ENCODE results near the gene RILPL2. TPM values are rescaled to one million over a fixed set of nuclear protein-coding genes. Genes with fewer than 3 reads are reported as not detected.

Gene RILPL2
- total RNA-seq, 2 experiments from 2014 or later: 3.4 to 6.8 TPM

DNA sequence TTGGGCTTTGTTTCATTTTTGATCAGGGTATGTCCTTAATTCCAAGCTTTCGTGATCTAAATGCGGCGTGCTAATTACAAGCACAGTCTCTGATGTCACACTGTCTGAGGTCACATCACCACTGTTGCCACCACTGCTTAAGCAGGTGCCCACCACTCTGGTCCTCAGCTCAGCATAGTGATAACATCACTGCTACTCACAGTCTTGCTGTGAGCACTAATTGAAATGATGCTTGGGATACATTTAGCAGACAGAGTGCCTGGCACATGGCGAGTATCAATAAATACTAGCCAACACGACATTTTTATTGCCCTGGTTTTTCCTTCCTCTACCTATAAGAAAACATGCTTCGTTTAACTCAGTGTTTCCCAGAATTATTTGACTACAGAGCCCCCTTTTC is 7.9 kb downstream of the RILPL2 start:
- no peaks in the 10 kb centered on the region for H3K9me2 ChIP-seq (ENCODE audit: insufficient read depth, low read length)
- H2AFZ ChIP-seq (ENCODE audit: low read length): no peak overlapping the region
- H3K9me3 ChIP-seq (ENCODE audit: low read length): no peaks in the 10 kb centered on the region
- no peak overlapping the region for H3K4me3 ChIP-seq (ENCODE audit: low read depth, low read length, poor library complexity, severe bottlenecking)
- H3K79me2 ChIP-seq (ENCODE audit: insufficient read depth, low read depth, low read length): peaks cover 41% of the 10 kb centered on the region; the same call in 1 of the 2 replicates
- H3K27ac ChIP-seq (ENCODE audit: low read depth, low read length, poor library complexity, severe bottlenecking): peak overlapping the region; percentile 91
- peak overlapping the region; percentile 4; the same call in 1 of the 2 replicates for H3K4me2 ChIP-seq (ENCODE audit: low read length)
- ChIA-PET CTCF (ENCODE audit: unreplicated experiment) (no interaction called here), POLR2A (interaction anchor here (0.8 to 2.4 kb wide), 3 partner anchors 18 to 196 kb away, joined by 3 to 11 read pairs (median 3); no protein-coding TSS in a partner anchor)
- DNase-seq (ENCODE audit: low spot score): no peak
- intact Hi-C loops (cut with micrococcal nuclease; ENCODE audit: unreplicated experiment): no loop called here
- BruUV-seq (replicated peaks): no TSS peak
- H4K20me1 ChIP-seq (ENCODE audit: insufficient read depth, low read length): no peaks in the 10 kb centered on the region
- peaks cover 56% of the 10 kb centered on the region for H3K4me1 ChIP-seq (ENCODE audit: insufficient read depth, low read length, poor library complexity, severe bottlenecking)
- TF ChIP-seq, protein P1, sequence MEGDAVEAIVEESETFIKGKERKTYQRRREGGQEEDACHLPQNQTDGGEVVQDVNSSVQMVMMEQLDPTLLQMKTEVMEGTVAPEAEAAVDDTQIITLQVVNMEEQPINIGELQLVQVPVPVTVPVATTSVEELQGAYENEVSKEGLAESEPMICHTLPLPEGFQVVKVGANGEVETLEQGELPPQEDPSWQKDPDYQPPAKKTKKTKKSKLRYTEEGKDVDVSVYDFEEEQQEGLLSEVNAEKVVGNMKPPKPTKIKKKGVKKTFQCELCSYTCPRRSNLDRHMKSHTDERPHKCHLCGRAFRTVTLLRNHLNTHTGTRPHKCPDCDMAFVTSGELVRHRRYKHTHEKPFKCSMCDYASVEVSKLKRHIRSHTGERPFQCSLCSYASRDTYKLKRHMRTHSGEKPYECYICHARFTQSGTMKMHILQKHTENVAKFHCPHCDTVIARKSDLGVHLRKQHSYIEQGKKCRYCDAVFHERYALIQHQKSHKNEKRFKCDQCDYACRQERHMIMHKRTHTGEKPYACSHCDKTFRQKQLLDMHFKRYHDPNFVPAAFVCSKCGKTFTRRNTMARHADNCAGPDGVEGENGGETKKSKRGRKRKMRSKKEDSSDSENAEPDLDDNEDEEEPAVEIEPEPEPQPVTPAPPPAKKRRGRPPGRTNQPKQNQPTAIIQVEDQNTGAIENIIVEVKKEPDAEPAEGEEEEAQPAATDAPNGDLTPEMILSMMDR (conservative IDR thresholded peaks at IDR 0.05; ENCODE audit: low read length): no peak
- no peak for TF ChIP-seq EZH2phosphoT487 (IDR thresholded peaks at IDR 0.05; ENCODE audit: borderline replicate concordance, low read depth, low read length)
- peaks cover 36% of the 10 kb centered on the region for H3K36me3 ChIP-seq (ENCODE audit: insufficient read depth, low read length)

DNA sequence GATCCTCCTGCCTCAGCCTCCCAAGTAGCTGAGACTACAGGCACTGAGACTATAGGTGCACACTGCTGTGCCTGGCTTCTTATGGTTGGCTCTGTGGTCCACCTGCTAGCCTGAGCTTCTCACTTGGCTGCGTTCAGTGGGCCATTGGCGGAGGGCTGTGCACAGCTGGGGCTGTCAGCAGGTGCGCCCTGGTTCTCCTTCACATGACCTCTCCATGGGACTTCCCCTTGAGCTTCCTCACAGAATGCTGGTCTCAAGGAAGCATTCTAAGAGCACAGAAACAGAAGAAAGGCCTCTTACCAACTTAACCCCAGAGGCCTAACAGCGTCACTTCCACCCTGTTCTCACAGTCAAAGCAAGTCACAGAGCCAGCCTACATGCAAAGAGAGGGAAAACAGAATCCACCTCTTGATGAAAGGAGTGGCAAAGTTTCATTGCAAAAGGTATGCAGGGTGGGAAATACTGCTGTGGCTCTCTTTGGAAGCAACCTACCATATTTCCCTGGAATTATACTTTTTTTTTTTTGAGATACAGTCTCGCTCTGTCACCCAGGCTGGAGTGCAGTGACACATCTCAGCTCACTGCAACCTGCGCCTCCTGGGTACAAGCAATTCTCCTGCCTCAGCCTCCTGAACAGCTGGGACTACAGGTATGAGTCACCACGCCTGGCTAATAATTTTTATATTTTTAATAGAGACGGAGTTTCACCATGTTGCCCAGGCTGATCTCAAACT is 9.3 kb downstream of the RILPL2 start:
- DNase-seq (ENCODE audit: low spot score): peak; percentile 98
- TSS peak; percentile 93 for BruUV-seq (replicated peaks)

More for the DNA sequence above, 9.3 kb downstream of the RILPL2 start:
- Histone ChIP-seq H4K20me1 (ENCODE audit: insufficient read depth, low read length) (no peaks in the 10 kb centered on the region), H3K27ac (ENCODE audit: low read depth, low read length, poor library complexity, severe bottlenecking) (peak overlapping the region; percentile 91), H2AFZ (ENCODE audit: low read length) (peak overlapping the region; percentile 2; the same call in 1 of the 2 replicates), H3K4me1 (ENCODE audit: insufficient read depth, low read length, poor library complexity, severe bottlenecking) (peaks cover 53% of the 10 kb centered on the region), H3K36me3 (ENCODE audit: insufficient read depth, low read length) (peaks cover 36% of the 10 kb centered on the region), H3K4me2 (ENCODE audit: low read length) (peak overlapping the region; percentile 63), H3K79me2 (ENCODE audit: insufficient read depth, low read depth, low read length) (peaks cover 28% of the 10 kb centered on the region; the same call in 1 of the 2 replicates), H3K4me3 (ENCODE audit: low read depth, low read length, poor library complexity, severe bottlenecking) (peak overlapping the region; percentile 39), H3K9me3 (ENCODE audit: low read length) (no peaks in the 10 kb centered on the region), H3K9me2 (ENCODE audit: insufficient read depth, low read length) (no peaks in the 10 kb centered on the region)
- CTCF ChIA-PET (ENCODE audit: unreplicated experiment): interaction anchor here (0.5 to 1.0 kb wide), 2 partner anchors 10 to 299 kb away, joined by 3 to 4 read pairs; no protein-coding TSS in a partner anchor
- TF ChIP-seq, protein P1 (conservative IDR thresholded peaks at IDR 0.05; ENCODE audit: low read length): no peak
- no peak for TF ChIP-seq EZH2phosphoT487 (IDR thresholded peaks at IDR 0.05; ENCODE audit: borderline replicate concordance, low read depth, low read length)
- intact Hi-C loops (cut with micrococcal nuclease; ENCODE audit: unreplicated experiment): loop anchor here (1.0 to 2.0 kb wide), 3 partner anchors 31 to 62 kb away; partner anchors contain the start of genes SBNO1 and SNRNP35
- POLR2A ChIA-PET: interaction anchor here (0.6 to 2.4 kb wide), 13 partner anchors 9 to 196 kb away, joined by 3 to 11 read pairs (median 5); partner anchors contain the start of genes RILPL2 and SNRNP35
